Nephron (organoid): ENCODE results near the gene CNTNAP5.
A peak's percentile ranks its signal among the peaks of the same experiment; 100 is the strongest.

ENCODE experiments used
- H3K27ac Mint-ChIP-seq, 3 experiments: 2 replicates each; pipeline ENCODE4 v1.8.0; 2020; ENCODE audit warnings: mixed read lengths in 3 of 3, mild to moderate bottlenecking in 2 of 3, moderate library complexity in 1 of 3
- H3K27me3 Mint-ChIP-seq: 2 replicates; pipeline ENCODE4 v1.8.0; 2021; ENCODE audit warnings: low read depth, mild to moderate bottlenecking, moderate library complexity, mixed read lengths
- H3K36me3 Mint-ChIP-seq: 2 replicates; pipeline ENCODE4 v1.8.0; 2020; ENCODE audit warnings: low read depth, mixed read lengths
- H3K4me1 Mint-ChIP-seq: 2 replicates; pipeline ENCODE4 v1.8.0; 2020; ENCODE audit warnings: mixed read lengths
- H3K4me3 Mint-ChIP-seq, 3 experiments: 2 replicates each; pipeline ENCODE4 v1.8.0; 2020; ENCODE audit warnings: mild to moderate bottlenecking in 3 of 3, mixed read lengths in 3 of 3, moderate library complexity in 2 of 3
- H3K9me3 Mint-ChIP-seq: 2 replicates; pipeline ENCODE4 v1.8.0; 2020; ENCODE audit warnings: mixed read lengths
- TF ChIP-seq, protein P1 (sequence below), 3 experiments: fragments of 200-600 bp; sonication (generic); IDR thresholded peaks; one replicate each; pipeline ENCODE4 v1.5.0; 2021; ENCODE audit warnings: antibody characterized with exemption in 3 of 3; ENCODE audit not compliant: unreplicated experiment in 3 of 3

The CNTNAP5 gene

GRCh38 chr2:124267794-124268193 lies 242.7 kb downstream of the CNTNAP5 start:
- Mint-ChIP-seq H3K27ac (peak overlapping the region in 1 of 3 experiments; percentile 0), H3K36me3 (no peaks in the 10 kb centered on the region), H3K9me3 (no peaks in the 10 kb centered on the region), H3K4me1 (peaks cover 12% of the 10 kb centered on the region), H3K4me3 (no peak overlapping the region), H3K27me3 (no peaks in the 10 kb centered on the region)
- TF ChIP-seq, protein P1, sequence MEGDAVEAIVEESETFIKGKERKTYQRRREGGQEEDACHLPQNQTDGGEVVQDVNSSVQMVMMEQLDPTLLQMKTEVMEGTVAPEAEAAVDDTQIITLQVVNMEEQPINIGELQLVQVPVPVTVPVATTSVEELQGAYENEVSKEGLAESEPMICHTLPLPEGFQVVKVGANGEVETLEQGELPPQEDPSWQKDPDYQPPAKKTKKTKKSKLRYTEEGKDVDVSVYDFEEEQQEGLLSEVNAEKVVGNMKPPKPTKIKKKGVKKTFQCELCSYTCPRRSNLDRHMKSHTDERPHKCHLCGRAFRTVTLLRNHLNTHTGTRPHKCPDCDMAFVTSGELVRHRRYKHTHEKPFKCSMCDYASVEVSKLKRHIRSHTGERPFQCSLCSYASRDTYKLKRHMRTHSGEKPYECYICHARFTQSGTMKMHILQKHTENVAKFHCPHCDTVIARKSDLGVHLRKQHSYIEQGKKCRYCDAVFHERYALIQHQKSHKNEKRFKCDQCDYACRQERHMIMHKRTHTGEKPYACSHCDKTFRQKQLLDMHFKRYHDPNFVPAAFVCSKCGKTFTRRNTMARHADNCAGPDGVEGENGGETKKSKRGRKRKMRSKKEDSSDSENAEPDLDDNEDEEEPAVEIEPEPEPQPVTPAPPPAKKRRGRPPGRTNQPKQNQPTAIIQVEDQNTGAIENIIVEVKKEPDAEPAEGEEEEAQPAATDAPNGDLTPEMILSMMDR (IDR thresholded peaks at IDR 0.05; ENCODE audit: unreplicated experiment in 3 of 3), result no peak

DNA sequence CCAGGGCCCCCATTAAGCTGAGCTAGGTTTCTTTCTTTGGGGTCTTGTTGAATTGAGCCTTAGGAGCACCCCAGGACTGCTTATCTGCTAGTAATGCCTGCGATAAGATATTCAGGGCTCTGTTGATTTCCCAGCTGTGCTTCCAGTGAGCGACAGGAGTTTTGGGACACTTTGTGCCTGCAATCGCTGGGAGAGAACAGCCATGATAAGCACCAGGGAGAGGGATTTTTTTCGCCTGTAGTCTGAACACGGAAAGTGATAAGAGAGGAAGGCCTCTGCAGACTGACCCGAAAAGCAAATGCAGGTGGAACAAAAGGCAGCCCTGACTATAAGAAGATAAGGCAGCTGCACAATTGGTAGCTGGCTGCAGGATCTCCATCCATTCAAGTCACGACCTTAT lies 244.3 kb downstream of the CNTNAP5 start:
- TF ChIP-seq, protein P1 (IDR thresholded peaks at IDR 0.05; ENCODE audit: unreplicated experiment in 3 of 3), result no peak
- Mint-ChIP-seq H3K27me3 (no peaks in the 10 kb centered on the region), H3K36me3 (no peaks in the 10 kb centered on the region), H3K4me3 (no peak overlapping the region), H3K4me1 (peaks cover 12% of the 10 kb centered on the region), H3K27ac (no peak overlapping the region), H3K9me3 (no peaks in the 10 kb centered on the region)

DNA sequence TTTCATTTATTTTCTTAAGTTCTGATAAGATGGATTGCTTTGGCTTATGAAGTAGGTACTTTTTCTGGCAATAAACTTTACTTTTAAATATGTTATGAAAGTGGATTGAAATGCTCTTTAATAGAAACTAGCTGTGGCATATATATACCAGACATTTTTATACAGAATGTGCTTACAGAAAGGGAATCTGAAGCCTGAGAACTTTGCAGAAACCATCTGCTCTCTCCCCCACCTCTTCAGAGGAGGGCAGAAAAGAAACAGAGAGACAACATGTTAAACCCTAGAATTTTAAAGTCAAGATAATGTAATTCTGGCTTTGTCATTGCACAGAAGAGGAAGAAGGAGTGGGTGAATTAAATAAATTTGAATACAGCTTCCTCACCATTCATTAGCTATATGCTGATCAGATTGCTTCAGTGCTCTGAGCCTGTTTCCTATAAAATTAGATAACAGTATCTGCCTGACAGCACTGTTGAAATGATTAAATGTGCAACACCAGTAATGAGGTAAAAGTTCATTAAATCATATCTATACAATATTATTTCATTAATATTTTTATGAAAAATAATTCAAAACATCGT lies 247.3 kb downstream of the CNTNAP5 start:
- TF ChIP-seq, protein P1 (IDR thresholded peaks at IDR 0.05; ENCODE audit: unreplicated experiment in 3 of 3), result no peak
- H3K9me3 Mint-ChIP-seq, result peaks cover 3% of the 10 kb centered on the region
- no peaks in the 10 kb centered on the region for H3K36me3 Mint-ChIP-seq
- H3K4me3 Mint-ChIP-seq, result no peak overlapping the region
- H3K27me3 Mint-ChIP-seq, result peaks cover 4% of the 10 kb centered on the region
- H3K27ac Mint-ChIP-seq, result no peak overlapping the region
- H3K4me1 Mint-ChIP-seq, result no peaks in the 10 kb centered on the region

DNA sequence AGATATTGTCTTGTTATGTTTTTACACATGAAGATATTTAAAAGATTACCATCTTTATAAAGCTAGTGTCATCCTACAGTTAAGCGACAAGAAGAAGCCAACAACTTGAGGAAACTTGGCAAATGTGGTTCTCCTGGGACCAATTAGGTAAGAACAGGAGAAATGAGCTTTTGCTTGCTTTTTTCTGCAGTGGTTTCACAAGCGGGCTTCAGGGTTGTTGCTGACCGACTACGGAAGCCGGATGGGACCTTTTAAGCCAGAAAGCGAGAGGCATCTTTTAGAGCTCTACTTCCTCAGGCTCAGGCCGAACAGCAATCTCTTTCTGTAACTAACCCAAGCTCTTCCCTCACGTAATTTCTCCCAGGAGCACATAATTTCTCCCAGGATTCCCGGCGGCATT lies 256.5 kb downstream of the CNTNAP5 start:
- H3K4me1 Mint-ChIP-seq, result no peaks in the 10 kb centered on the region
- H3K4me3 Mint-ChIP-seq, result no peak overlapping the region
- peaks cover 4% of the 10 kb centered on the region for H3K9me3 Mint-ChIP-seq
- no peaks in the 10 kb centered on the region for H3K36me3 Mint-ChIP-seq
- no peak overlapping the region for H3K27ac Mint-ChIP-seq
- no peaks in the 10 kb centered on the region for H3K27me3 Mint-ChIP-seq
- TF ChIP-seq, protein P1 (IDR thresholded peaks at IDR 0.05; ENCODE audit: unreplicated experiment in 3 of 3), result no peak

DNA sequence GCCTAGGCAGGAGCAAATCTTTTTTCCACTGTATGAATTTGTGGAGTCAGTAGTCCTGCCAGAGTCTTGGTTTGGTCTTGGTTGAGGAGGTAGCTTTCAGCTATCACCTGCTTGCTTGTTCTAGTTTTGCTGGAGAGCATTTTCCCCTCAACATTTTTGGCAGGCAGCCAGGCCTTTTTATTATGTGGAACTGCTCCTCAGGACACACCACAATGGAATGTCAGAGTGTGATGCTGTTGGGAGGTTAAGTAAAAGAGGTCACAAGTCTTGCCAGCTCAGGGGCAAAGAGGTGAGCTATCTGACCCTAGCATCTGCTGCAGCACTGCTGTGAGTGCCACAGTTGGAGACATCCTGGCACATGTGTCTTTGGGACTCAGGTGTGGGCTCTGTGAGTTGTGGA lies 258.0 kb downstream of the CNTNAP5 start:
- H3K36me3 Mint-ChIP-seq, result no peaks in the 10 kb centered on the region
- no peaks in the 10 kb centered on the region for H3K27me3 Mint-ChIP-seq
- no peak overlapping the region for H3K4me3 Mint-ChIP-seq
- H3K4me1 Mint-ChIP-seq, result no peaks in the 10 kb centered on the region
- no peak overlapping the region for H3K27ac Mint-ChIP-seq
- TF ChIP-seq, protein P1 (IDR thresholded peaks at IDR 0.05; ENCODE audit: unreplicated experiment in 3 of 3), result no peak
- H3K9me3 Mint-ChIP-seq, result peaks cover 4% of the 10 kb centered on the region

GRCh38 chr2:124286089-124286783 lies 261.1 kb downstream of the CNTNAP5 start:
- TF ChIP-seq, protein P1 (IDR thresholded peaks at IDR 0.05; ENCODE audit: unreplicated experiment in 3 of 3), result no peak
- Mint-ChIP-seq H3K36me3 (no peaks in the 10 kb centered on the region), H3K27ac (no peak overlapping the region), H3K4me3 (no peak overlapping the region), H3K9me3 (peaks cover 4% of the 10 kb centered on the region), H3K27me3 (no peaks in the 10 kb centered on the region), H3K4me1 (no peaks in the 10 kb centered on the region)
